Stimulated activated CD4-positive, alpha-beta T cell treated with anti-CD3 and anti-CD28 coated beads, Interleukin-4, amount 100 ng/mL, for 24 hours (primary cell): ENCODE results near the gene NSUN5.
"Not testable (repeated sequence)": the region's sequence is repeated elsewhere in the genome, so short reads cannot be mapped to it uniquely, and the experiment has no call there.

ENCODE experiments used
- DNase-seq: peaks from one replicate; pipeline ENCODE4 v3.0.0-alpha.2; 2020

The NSUN5 gene

DNA sequence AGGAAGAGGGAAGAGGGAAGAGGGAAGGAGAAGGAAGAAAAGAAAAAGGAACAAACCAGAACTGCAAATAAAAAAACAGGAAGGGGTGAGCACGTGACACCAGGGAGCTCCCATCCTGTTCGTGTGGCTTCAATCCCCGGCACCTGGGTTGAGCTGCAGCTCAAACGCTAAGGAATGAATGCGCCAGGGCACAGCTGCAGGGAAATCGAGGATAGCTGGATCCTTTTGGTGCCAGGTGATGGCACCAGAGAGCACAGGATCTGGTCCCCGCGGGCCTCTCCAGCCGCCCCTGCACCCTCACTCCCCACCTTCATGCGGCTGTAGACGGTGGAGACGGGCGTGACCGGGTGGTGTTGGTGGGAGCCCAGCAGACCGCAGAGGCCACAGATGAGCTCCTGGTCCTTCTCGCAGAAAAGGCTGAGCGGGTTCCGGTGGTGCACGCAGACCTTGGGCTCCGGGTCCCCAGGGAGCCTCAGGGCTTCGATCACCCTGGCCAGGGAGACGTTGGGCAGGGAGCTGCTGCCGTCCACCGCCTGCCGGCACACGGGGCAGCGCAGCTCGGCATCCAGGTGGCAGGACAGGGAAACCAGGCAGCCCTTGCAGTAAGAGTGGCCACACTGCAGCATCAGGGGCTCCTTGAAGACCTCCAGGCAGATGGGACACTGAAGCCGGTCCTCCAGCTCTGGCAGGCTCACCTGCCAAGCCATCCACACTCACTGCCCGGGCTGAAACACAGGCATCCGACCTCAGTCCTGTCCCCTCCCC, 15.6 kb upstream of the NSUN5 start:
- peak; percentile 50 for DNase-seq

GRCh38 chr7:73323434-73324080, 14.9 kb upstream of the NSUN5 start:
- DNase-seq = not testable (repeated sequence)

DNA sequence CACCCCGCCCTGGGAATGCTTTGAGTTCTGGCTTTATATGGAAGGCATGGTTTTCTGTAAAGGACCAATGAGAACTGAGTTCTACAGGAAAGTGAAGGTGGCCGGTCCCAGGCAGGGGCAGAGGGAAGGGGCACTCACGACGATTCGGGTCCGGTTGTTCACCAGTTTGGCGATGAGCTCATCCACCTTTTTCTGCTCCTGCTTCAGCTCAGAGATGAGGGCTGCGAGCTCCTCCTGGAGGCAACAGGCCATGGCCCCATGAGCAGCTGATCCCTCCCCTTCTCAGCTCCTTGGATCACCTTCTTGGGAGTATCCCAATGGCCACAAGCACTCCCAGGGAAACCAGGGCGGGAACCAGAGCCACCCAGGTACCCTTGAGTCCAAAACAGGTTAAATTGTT, 11.4 kb upstream of the NSUN5 start:
- not testable (repeated sequence) for DNase-seq

DNA sequence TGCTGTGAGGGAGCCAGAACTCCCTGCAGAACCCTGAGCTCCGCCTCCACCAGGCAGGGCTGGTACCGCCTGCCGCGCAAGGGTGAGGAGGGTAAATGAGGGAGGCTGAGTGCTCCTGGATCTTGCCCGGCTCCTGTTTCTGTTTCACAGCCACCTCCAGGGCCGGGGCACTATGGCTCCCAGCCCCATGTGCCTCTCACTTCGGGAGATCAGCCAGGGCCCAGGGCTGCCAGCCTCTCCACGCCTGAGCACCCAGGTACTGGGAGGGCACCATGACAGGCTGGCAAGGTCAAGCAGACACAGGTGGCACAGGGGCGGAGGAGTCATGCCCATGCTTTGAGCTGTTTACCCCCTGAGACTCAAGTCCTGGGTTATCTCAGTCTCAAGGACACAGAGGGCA, 10.9 kb upstream of the NSUN5 start:
- DNase-seq = not testable (repeated sequence)

DNA sequence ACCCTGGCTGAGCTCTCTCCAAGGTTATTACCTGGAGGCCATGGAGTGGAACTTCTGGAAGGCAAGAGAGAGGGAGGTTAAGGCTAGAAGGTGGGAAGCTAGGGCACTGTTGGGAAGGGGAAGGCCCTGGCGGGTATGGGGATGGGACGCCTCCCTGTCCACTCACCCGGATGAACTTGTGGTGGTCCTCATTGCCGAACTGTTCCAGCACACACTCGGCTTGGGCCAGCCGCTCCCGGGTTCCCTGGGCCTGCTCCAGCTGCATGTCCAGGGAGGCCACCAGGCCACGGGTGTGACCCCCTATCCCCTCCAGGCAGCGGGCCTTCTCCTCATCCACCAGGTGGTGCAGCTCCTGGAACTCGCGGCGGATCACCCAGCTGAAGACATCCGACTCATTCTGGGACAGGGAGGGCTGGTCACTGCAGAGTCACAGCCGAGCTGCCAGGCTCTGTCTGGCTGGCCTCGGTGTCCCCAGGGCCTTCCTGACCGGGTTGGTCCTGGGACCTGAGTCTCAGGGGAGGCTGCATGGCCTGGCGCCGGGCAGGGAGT, 10.1 kb upstream of the NSUN5 start:
- DNase-seq = not testable (repeated sequence)

- no peak for DNase-seq
Observed at GRCh38 chr7:73316521-73316920, 7.9 kb upstream of the NSUN5 start.

DNA sequence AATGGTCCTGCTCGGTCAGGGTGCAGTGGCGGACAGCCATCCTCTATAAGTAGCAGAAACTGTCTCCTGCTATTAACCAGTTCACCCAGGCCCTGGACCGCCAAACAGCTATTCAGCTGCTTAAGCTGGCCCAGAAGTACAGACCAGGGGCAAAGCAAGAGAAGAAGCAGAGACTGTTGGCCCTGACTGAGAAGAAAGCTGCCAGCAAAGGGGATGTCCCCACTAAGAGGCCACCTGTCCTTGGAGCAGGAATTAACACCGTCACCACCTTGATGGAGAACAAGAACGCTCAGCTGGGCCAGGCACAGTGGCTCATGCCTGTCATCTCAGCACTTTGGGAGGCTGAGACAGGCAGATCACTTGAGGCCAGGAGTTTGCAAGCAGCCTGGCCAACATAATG, 5.6 kb upstream of the NSUN5 start:
- DNase-seq = no peak

DNA sequence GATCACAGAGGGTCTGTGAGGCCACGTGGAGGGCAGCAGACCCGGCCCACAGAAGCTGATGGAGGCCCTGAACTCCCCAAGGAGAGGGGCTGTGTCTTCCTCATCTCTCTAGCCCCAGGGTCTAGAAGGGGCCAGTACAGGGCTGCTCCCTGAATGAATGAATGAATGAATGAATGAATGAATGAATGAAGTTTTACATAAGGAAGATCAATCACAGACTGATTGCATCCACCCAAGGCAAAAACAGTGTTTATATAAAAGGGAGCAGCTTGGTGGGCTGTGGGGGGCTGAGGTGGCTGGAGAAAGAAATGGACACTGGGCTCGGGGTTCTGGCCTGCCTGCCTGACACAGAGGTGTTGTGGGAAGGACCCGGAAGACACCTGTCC, 4.9 kb upstream of the NSUN5 start:
- no peak for DNase-seq

GRCh38 chr7:73312831-73313520, 4.3 kb upstream of the NSUN5 start:
- no peak for DNase-seq

DNA sequence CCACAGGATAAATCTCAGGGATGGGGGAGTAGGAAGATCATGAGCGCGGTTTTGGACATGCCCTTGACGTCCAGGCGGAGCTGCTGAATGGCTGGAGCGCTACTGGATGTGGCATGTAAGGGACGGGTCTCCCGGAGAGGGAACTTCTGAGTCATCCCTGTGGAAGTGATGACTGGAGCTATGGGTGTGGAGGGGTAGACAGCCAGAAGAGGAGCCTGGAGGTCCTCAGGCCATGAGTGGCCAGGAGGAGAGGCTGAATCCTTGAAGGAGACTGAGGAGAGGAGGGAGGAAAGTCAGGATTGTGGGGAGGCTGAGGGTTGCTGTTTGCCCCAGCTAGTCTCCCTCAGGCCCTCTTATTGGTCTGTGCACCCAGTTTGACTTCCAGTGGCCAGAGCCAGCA, 2.8 kb upstream of the NSUN5 start:
- not testable (repeated sequence) for DNase-seq

GRCh38 chr7:73308074-73308664, 457 bp downstream of the NSUN5 start:
- no peak for DNase-seq

DNA sequence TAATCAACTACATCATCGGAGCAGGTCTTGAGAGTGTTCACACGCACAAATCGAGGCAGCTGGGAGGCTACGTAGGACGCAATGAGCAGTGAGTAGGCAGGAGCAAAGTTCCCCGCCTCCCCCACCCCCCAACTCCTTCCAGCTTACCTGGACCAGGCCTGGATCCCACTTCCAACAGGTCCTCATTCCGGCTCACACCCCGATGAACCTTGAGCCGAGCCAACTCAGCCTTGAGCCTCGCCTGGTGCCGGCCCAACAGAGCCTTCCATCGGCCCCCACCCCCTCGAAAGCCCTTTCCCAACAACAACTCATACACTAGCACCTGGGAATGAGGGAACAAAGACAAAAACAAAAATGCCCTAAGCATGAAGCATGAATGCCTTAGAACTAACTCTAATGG, 1.2 kb downstream of the NSUN5 start:
- DNase-seq = no peak

DNA sequence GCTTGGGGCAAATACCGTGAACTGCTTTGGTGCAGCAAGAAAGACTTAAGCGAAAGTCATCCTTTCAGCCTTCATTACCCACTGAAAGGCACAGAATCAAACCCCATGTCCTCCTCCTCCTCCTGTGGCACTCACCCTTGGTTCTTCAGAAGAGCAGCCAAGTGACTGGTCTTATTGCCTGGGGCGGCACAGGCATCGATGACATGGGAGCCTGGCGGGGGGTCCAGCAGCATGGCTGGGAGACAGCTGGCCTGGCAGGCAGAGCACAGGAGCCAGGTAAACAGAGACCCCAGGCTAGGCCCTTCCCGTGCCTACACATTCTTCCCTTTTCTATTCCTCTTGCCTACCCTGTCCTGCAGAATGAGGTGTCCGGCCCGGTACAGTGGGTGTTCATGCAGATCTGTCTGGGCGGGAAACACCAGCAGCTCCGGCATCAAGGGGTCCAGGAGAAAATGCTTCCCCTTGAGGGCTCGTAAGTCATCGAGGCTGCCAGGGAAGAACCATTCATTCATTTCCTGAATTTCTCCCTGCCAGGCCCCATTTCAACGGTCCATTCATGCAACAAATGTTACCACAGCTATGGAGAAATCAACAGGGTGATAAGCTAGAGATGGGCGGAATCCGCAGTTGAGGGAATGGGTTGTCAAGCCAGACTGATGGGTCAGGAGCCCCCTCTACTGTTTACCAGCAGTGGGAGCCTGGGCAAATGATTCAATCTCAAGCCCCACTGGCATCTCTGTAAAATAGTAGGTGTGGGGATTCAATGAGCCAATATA, 3.8 kb downstream of the NSUN5 start:
- DNase-seq = not testable (repeated sequence)

- DNase-seq = no peak
Observed at GRCh38 chr7:73304071-73304470, 4.6 kb downstream of the NSUN5 start.

GRCh38 chr7:73303546-73303945, 5.1 kb downstream of the NSUN5 start:
- no peak for DNase-seq

DNA sequence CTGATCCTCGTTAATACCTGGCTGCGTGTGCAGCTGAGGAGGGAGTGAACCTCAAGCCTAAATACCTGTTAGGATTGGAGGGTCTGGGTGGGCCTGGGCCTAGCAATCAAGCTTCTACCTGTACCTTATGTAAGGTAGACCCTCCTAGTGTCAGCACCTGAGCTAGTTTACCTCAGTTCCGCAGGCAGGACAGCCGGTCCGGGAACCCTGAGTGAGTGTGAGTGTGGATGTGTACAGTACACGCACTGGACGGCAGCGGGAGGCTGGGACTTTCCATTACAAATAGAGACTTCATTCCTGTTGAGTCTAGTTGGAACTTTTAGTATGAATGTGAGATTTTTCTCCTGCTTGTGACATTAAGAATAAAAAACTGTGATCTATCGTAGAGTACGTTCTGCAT, 5.8 kb downstream of the NSUN5 start:
- DNase-seq = not testable (repeated sequence)

DNA sequence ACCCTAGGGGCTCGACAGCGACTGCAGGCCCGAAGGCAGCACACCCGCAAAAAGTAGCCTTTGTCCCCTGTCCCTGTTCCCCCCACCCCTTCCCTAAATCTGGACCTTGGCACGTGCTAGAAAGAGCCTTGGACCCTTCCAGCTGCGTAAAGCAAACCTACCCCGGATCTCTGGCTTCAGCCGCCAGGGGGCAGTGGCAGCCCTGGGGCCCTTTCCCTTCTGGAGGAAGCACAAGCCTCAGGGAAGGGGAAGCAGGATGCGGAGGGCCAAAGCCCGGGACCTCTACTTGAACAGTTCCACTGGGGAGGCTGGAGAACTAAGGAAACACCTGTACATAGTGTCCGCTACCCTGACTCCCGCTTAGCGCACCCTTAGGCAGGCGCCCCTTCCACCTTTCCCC, 7.5 kb downstream of the NSUN5 start:
- not testable (repeated sequence) for DNase-seq

DNA sequence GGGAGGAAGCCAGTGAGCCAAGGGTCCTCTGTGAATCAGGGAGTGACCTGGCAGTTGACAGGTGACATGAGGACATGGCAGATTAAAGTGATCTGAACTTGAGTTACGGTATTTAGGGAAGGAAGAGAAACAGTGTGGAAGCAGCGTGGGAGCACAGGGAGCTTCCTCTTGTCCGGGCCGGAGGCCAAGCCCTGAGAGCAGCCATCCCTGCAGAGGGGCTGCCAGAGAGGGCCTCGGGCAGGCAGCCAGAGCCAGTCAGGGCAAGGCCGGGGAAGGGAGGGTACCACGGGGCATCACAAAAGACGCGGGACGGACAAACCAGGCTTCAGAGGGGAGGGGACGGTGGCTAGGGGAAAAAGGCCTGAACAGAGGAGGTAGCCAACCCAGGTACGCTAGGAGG, 8.8 kb downstream of the NSUN5 start:
- not testable (repeated sequence) for DNase-seq

DNA sequence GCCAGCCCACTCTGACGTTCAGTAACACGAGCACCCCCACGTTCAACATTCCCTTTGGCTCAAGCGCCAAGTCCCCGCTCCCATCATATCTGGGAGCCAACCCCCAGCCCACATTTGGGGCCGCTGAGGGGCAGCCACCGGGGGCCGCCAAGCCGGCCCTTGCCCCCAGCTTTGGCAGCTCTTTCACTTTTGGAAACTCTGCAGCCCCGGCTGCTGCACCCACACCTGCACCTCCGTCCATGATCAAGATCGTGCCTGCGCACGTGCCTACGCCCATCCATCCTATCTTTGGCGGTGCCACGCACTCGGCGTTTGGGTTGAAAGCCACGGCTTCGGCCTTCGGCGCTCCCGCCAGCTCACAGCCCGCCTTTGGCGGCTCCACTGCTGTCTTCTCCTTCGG, 10.9 kb downstream of the NSUN5 start:
- not testable (repeated sequence) for DNase-seq

GRCh38 chr7:73297235-73297634, 11.4 kb downstream of the NSUN5 start:
- not testable (repeated sequence) for DNase-seq

- DNase-seq = not testable (repeated sequence)
Observed at GRCh38 chr7:73277210-73277609, 31.4 kb downstream of the NSUN5 start.

- not testable (repeated sequence) for DNase-seq
Observed at GRCh38 chr7:73267813-73268212, 40.8 kb downstream of the NSUN5 start.
